HepG2 (cell line): ENCODE data around the gene P2RX2. TPM values are rescaled to one million over a fixed set of nuclear protein-coding genes. Genes with fewer than 3 reads are reported as not detected.

ENCODE experiments used
- ATF2 ChIP-seq: sonication (generic); formaldehyde crosslinking; IDR thresholded peaks from 2 replicates; pipeline ENCODE4 v1.4.0; 2020; ENCODE audit warnings: missing genetic modification reagents
- ATF4 ChIP-seq, 2 experiments: fragments of 450-650 bp in 1 of 2; sonication (generic) in 1 of 2; formaldehyde crosslinking; IDR thresholded peaks; 2 replicates each; pipeline versions ENCODE4 v1.5.0 to v1.8.0; 2020 to 2022; ENCODE audit warnings: mild to moderate bottlenecking in 1 of 2, missing genetic modification reagents in 1 of 2
- ATF7-NPFF ChIP-seq: sonication (generic); formaldehyde crosslinking; IDR thresholded peaks from 2 replicates; pipeline ENCODE4 v1.8.1; 2023; ENCODE audit warnings: mild to moderate bottlenecking, low read depth, missing genetic modification reagents, moderate library complexity
- IKZF5 ChIP-seq: IDR thresholded peaks from 2 replicates; pipeline ENCODE4 v1.6.1; 2018; ENCODE audit warnings: missing genetic modification reagents, mild to moderate bottlenecking, missing compliant biosample characterization
- LBX2 ChIP-seq: sonication (generic); formaldehyde crosslinking; IDR thresholded peaks from 2 replicates; pipeline ENCODE4 v1.5.0; 2020; ENCODE audit warnings: missing genetic modification reagents, mild to moderate bottlenecking, borderline replicate concordance
- PRMT3 ChIP-seq: sonication (generic); formaldehyde crosslinking; IDR thresholded peaks from 2 replicates; pipeline ENCODE4 v1.8.1; 2022; ENCODE audit warnings: low read depth, mild to moderate bottlenecking, moderate library complexity, missing genetic modification reagents, borderline replicate concordance
- RXRB ChIP-seq: IDR thresholded peaks from 2 replicates; pipeline ENCODE4 v1.6.1; 2016; ENCODE audit warnings: borderline replicate concordance, missing genetic modification reagents, missing compliant biosample characterization
- SNRNP70 ChIP-seq: fragments of 200-400 bp; formaldehyde crosslinking; IDR thresholded peaks from 2 replicates; pipeline ENCODE4 v1.6.1; 2017; ENCODE audit warnings: mild to moderate bottlenecking, low read depth, low read length, moderate library complexity
- TEAD2 ChIP-seq: sonication (generic); formaldehyde crosslinking; IDR thresholded peaks from 2 replicates; pipeline ENCODE4 v1.9.0; 2021; ENCODE audit warnings: missing genetic modification reagents
- THAP11 ChIP-seq: IDR thresholded peaks from 2 replicates; pipeline ENCODE4 v1.6.1; 2016; ENCODE audit warnings: missing biosample characterization, missing genetic modification reagents
- TRIM22 ChIP-seq: fragments of 450-650 bp; IDR thresholded peaks from 2 replicates; pipeline ENCODE4 v1.6.1; 2017
- ZFY ChIP-seq: sonication (generic); formaldehyde crosslinking; IDR thresholded peaks from 2 replicates; pipeline ENCODE4 v1.4.0; 2020; ENCODE audit warnings: missing genetic modification reagents
- ZGPAT ChIP-seq: IDR thresholded peaks from 2 replicates; pipeline ENCODE4 v1.6.1; 2016; ENCODE audit warnings: mild to moderate bottlenecking
- ZNF460 ChIP-seq: sonication (generic); formaldehyde crosslinking; IDR thresholded peaks from 2 replicates; pipeline ENCODE4 v1.5.1; 2020; ENCODE audit warnings: missing genetic modification reagents, mild to moderate bottlenecking, borderline replicate concordance
- ZNF501 ChIP-seq: sonication (generic); formaldehyde crosslinking; IDR thresholded peaks from 2 replicates; pipeline ENCODE4 v1.5.1; 2020; ENCODE audit warnings: mild to moderate bottlenecking, moderate library complexity, missing genetic modification reagents
- ZNF570 ChIP-seq: sonication (generic); formaldehyde crosslinking; IDR thresholded peaks from 2 replicates; pipeline ENCODE4 v1.4.0; 2020; ENCODE audit warnings: mild to moderate bottlenecking, missing genetic modification reagents, borderline replicate concordance
- ZNF576 ChIP-seq: sonication (generic); formaldehyde crosslinking; IDR thresholded peaks from 2 replicates; pipeline ENCODE4 v1.4.0; 2020; ENCODE audit warnings: mild to moderate bottlenecking, missing genetic modification reagents
- ZNF614 ChIP-seq: IDR thresholded peaks from 2 replicates; pipeline ENCODE4 v1.6.1; 2018; ENCODE audit warnings: missing biosample characterization, missing genetic modification reagents, inconsistent platforms, borderline replicate concordance
- ZNF747 ChIP-seq: sonication (generic); formaldehyde crosslinking; IDR thresholded peaks from 2 replicates; pipeline ENCODE4 v1.8.1; 2023; ENCODE audit warnings: missing genetic modification reagents, mild to moderate bottlenecking, borderline replicate concordance
- polyA plus RNA-seq, 8 experiments: library from polyadenylated mRNA; depleted of rRNA in 3 of 8; stranded (reverse) in 7 of 8; unstranded in 1 of 8; fragments of >200 nt; fragmentation: Illumina TruSeq in 4 of 8; extraction: Trizol in 4 of 8; gene quantifications; 2 replicates each; pipeline versions ENCODE4 v1.2.1 to v1.2.3, GENCODE V29; 2011 to 2016; ENCODE audit warnings: low read depth in 4 of 8, missing spikeins in 1 of 8, mixed read lengths in 1 of 8; ENCODE audit not compliant: insufficient read depth in 1 of 8
- total RNA-seq, 5 experiments: library from RNA; depleted of rRNA; stranded (reverse); fragments of >200 nt; fragmentation: Illumina TruSeq; extraction: Trizol; gene quantifications; 2 replicates each; pipeline ENCODE4 v1.2.3, GENCODE V29; 2016; ENCODE audit warnings: low read depth in 1 of 5

The P2RX2 gene
- total and polyA plus RNA-seq, 2 of the 13 experiments (the other 11 are each of a cell fraction or from before 2014, with no cell fraction given): not detected

- TF ChIP-seq ZGPAT (CRISPR knock-in tag) (peak; percentile 55; the same call in 1 of the 2 replicates), THAP11 (CRISPR knock-in tag) (0 out of 2 replicates have a peak, but pooled peaks have one; percentile 21), TRIM22 (no peak), ZNF576 (CRISPR knock-in tag) (no peak), ATF7-NPFF (CRISPR knock-in tag) (peak; percentile 68), RXRB (CRISPR knock-in tag) (peak; percentile 25; the same call in 1 of the 2 replicates), ZFY (CRISPR knock-in tag) (peak; percentile 37; the same call in 1 of the 2 replicates), ZNF460 (CRISPR knock-in tag) (no peak), TEAD2 (CRISPR knock-in tag) (no peak), LBX2 (CRISPR knock-in tag) (0 out of 2 replicates have a peak, but pooled peaks have one; percentile 21), ATF4 (CRISPR knock-in tag; IDR thresholded peaks at IDR 0.05) (no peak), ZNF614 (peak; percentile 56; the same call in 1 of the 2 replicates), SNRNP70 (no peak), ZNF570 (CRISPR knock-in tag) (no peak), PRMT3 (CRISPR knock-in tag) (no peak), ATF2 (CRISPR knock-in tag) (no peak), ZNF747 (peak; percentile 56; the same call in 1 of the 2 replicates), ZNF501 (CRISPR knock-in tag) (peak; percentile 57; the same call in 1 of the 2 replicates), IKZF5 (peak; percentile 29; the same call in 1 of the 2 replicates)
Measured at GRCh38 chr12:132600048-132601032, 18.2 kb upstream of the P2RX2 start (continued).
